Measurements from ENCODE around the gene ITM2C. TPM values are rescaled to one million over a fixed set of nuclear protein-coding genes. Genes with fewer than 3 reads are reported as not detected.
A peak's percentile ranks its signal among the peaks of the same experiment; 100 is the strongest.

Gene ITM2C
- total and polyA plus RNA-seq, 2 of the 13 experiments (the other 11 are each of a cell fraction or from before 2014, with no cell fraction given), result 70.5 to 270 TPM

DNA sequence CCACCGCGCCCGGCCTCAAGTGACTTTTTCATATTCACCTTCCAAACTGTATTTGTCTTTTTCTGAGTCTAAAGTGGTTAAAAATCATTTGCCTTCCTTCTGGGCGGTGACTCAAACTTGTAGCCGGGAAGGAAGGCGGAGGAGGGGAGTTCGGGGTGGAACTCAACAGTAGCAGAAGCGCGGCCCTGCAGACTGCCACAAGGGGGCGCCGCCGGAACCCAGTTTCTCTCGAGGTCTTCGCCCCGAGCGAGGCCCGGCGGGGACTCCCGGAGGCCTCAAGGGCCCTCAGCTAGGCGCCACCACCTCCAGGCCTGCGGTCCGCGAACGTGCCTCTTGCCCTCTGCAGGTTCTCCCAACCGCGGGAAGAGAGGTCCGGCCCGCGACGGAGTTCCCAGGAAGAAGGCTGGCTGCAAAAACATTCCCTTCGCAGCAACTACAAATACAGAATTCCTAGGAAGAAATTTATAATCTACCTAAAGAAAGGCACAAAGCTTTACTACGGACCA, 16.8 kb upstream of the ITM2C start (continued):
- TF ChIP-seq ZNF143 (CRISPR knock-in tag; IDR thresholded peaks at IDR 0.05) (no peak), ZNF616 (CRISPR knock-in tag; IDR thresholded peaks at IDR 0.05; ENCODE audit: low read depth) (no peak), KLF13 (CRISPR knock-in tag; IDR thresholded peaks at IDR 0.05) (no peak), ZBTB7A (CRISPR knock-in tag; IDR thresholded peaks at IDR 0.05) (no peak), ZNF788 (CRISPR knock-in tag; IDR thresholded peaks at IDR 0.05; ENCODE audit: borderline replicate concordance) (peak; percentile 54; the same call in 1 of the 2 replicates), ARNT (IDR thresholded peaks at IDR 0.05) (no peak), ZNF816 (CRISPR knock-in tag; IDR thresholded peaks at IDR 0.05; ENCODE audit: borderline replicate concordance) (no peak), RXRA (CRISPR knock-in tag; IDR thresholded peaks at IDR 0.05) (peak; percentile 60; the same call in 1 of the 2 replicates), CREM (IDR thresholded peaks at IDR 0.05) (no peak), CREM (CRISPR knock-in tag; IDR thresholded peaks at IDR 0.05) (no peak), KMT2B (CRISPR knock-in tag; IDR thresholded peaks at IDR 0.05) (no peak), CCAR2 (optimal IDR thresholded peaks at IDR 0.05; ENCODE audit: low read depth, low read length) (no peak), STAT5B (CRISPR knock-in tag; IDR thresholded peaks at IDR 0.05) (no peak)
- TF ChIP-seq, protein P1, sequence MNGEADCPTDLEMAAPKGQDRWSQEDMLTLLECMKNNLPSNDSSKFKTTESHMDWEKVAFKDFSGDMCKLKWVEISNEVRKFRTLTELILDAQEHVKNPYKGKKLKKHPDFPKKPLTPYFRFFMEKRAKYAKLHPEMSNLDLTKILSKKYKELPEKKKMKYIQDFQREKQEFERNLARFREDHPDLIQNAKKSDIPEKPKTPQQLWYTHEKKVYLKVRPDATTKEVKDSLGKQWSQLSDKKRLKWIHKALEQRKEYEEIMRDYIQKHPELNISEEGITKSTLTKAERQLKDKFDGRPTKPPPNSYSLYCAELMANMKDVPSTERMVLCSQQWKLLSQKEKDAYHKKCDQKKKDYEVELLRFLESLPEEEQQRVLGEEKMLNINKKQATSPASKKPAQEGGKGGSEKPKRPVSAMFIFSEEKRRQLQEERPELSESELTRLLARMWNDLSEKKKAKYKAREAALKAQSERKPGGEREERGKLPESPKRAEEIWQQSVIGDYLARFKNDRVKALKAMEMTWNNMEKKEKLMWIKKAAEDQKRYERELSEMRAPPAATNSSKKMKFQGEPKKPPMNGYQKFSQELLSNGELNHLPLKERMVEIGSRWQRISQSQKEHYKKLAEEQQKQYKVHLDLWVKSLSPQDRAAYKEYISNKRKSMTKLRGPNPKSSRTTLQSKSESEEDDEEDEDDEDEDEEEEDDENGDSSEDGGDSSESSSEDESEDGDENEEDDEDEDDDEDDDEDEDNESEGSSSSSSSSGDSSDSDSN (CRISPR knock-in tag; IDR thresholded peaks at IDR 0.05), result peak; percentile 90
- TF ChIP-seq, protein P2, sequence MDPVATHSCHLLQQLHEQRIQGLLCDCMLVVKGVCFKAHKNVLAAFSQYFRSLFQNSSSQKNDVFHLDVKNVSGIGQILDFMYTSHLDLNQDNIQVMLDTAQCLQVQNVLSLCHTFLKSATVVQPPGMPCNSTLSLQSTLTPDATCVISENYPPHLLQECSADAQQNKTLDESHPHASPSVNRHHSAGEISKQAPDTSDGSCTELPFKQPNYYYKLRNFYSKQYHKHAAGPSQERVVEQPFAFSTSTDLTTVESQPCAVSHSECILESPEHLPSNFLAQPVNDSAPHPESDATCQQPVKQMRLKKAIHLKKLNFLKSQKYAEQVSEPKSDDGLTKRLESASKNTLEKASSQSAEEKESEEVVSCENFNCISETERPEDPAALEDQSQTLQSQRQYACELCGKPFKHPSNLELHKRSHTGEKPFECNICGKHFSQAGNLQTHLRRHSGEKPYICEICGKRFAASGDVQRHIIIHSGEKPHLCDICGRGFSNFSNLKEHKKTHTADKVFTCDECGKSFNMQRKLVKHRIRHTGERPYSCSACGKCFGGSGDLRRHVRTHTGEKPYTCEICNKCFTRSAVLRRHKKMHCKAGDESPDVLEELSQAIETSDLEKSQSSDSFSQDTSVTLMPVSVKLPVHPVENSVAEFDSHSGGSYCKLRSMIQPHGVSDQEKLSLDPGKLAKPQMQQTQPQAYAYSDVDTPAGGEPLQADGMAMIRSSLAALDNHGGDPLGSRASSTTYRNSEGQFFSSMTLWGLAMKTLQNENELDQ (CRISPR knock-in tag; IDR thresholded peaks at IDR 0.05; ENCODE audit: borderline replicate concordance), result no peak
- TF ChIP-seq, protein P3, sequence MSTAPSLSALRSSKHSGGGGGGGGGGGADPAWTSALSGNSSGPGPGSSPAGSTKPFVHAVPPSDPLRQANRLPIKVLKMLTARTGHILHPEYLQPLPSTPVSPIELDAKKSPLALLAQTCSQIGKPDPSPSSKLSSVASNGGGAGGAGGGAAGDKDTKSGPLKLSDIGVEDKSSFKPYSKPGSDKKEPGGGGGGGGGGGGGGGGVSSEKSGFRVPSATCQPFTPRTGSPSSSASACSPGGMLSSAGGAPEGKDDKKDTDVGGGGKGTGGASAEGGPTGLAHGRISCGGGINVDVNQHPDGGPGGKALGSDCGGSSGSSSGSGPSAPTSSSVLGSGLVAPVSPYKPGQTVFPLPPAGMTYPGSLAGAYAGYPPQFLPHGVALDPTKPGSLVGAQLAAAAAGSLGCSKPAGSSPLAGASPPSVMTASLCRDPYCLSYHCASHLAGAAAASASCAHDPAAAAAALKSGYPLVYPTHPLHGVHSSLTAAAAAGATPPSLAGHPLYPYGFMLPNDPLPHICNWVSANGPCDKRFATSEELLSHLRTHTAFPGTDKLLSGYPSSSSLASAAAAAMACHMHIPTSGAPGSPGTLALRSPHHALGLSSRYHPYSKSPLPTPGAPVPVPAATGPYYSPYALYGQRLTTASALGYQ (CRISPR knock-in tag; IDR thresholded peaks at IDR 0.05), result peak; percentile 78
- TF ChIP-seq, protein P4, sequence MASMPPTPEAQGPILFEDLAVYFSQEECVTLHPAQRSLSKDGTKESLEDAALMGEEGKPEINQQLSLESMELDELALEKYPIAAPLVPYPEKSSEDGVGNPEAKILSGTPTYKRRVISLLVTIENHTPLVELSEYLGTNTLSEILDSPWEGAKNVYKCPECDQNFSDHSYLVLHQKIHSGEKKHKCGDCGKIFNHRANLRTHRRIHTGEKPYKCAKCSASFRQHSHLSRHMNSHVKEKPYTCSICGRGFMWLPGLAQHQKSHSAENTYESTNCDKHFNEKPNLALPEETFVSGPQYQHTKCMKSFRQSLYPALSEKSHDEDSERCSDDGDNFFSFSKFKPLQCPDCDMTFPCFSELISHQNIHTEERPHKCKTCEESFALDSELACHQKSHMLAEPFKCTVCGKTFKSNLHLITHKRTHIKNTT (CRISPR knock-in tag; IDR thresholded peaks at IDR 0.05), result no peak
- TF ChIP-seq, protein P5, sequence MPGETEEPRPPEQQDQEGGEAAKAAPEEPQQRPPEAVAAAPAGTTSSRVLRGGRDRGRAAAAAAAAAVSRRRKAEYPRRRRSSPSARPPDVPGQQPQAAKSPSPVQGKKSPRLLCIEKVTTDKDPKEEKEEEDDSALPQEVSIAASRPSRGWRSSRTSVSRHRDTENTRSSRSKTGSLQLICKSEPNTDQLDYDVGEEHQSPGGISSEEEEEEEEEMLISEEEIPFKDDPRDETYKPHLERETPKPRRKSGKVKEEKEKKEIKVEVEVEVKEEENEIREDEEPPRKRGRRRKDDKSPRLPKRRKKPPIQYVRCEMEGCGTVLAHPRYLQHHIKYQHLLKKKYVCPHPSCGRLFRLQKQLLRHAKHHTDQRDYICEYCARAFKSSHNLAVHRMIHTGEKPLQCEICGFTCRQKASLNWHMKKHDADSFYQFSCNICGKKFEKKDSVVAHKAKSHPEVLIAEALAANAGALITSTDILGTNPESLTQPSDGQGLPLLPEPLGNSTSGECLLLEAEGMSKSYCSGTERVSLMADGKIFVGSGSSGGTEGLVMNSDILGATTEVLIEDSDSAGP (CRISPR knock-in tag; IDR thresholded peaks at IDR 0.05; ENCODE audit: borderline replicate concordance), result peak; percentile 68; the same call in 1 of the 2 replicates
- TF ChIP-seq, protein P6, sequence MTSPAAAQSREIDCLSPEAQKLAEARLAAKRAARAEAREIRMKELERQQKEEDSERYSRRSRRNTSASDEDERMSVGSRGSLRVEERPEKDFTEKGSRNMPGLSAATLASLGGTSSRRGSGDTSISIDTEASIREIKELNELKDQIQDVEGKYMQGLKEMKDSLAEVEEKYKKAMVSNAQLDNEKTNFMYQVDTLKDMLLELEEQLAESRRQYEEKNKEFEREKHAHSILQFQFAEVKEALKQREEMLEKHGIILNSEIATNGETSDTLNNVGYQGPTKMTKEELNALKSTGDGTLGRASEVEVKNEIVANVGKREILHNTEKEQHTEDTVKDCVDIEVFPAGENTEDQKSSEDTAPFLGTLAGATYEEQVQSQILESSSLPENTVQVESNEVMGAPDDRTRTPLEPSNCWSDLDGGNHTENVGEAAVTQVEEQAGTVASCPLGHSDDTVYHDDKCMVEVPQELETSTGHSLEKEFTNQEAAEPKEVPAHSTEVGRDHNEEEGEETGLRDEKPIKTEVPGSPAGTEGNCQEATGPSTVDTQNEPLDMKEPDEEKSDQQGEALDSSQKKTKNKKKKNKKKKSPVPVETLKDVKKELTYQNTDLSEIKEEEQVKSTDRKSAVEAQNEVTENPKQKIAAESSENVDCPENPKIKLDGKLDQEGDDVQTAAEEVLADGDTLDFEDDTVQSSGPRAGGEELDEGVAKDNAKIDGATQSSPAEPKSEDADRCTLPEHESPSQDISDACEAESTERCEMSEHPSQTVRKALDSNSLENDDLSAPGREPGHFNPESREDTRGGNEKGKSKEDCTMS (CRISPR knock-in tag; conservative IDR thresholded peaks at IDR 0.05), result no peak
